Measurements from ENCODE around the gene TBC1D32.

- TF ChIP-seq CTCF (IDR thresholded peaks at IDR 0.05; ENCODE audit: low read length): no peak
- TF ChIP-seq EZH2 (IDR thresholded peaks at IDR 0.05; ENCODE audit: borderline replicate concordance, low read length): no peak
These were observed 86.9 kb downstream of the TBC1D32 start for GRCh38 chr6:121247386-121247785.

All from OCI-LY1 (cell line).